ENCODE results near the gene ATP5MC2. TPM values are rescaled to one million over a fixed set of nuclear protein-coding genes. Genes with fewer than 3 reads are reported as not detected.

ATP5MC2 gene
- polyA plus RNA-seq, 1 of the 3 experiments (the other 2 are of a cell fraction), result 319 TPM

DNA sequence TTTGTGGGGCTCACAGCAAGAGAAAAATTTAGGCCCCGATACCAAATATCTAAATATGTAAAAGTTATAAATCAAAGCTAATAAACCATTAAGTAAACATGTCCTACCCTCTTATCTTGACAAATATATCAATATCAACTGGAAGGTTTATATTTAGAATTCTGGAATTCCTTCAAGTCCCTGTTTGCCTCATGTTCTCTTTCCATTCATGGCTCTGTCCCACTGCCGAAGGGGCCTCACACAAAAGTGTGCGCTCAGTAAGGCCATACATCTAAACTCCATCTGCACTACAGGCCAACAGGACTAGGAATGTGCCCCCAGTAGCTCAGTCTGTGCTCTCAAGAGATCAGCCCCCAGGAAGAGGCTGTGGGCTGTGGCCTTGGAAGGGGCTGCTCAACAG is 10.6 kb upstream of the ATP5MC2 start:
- no peak overlapping the region for H3K9ac ChIP-seq
- CTCF ChIA-PET, result interaction anchor here (0.9 to 28.9 kb wide), 7 partner anchors 8 to 365 kb away, joined by 3 to 760 read pairs (median 5); partner anchors contain the start of genes AAAS and ATP5MC2
- no peaks in the 10 kb centered on the region for H4K20me1 ChIP-seq (ENCODE audit: insufficient read depth)
- peaks cover 14% of the 10 kb centered on the region; the same call in 1 of the 2 replicates for H3K27me3 ChIP-seq (ENCODE audit: insufficient read depth)
- H3K4me1 ChIP-seq (ENCODE audit: control insufficient read depth in 1 of 2, insufficient read depth in 2 of 2, low read depth in 1 of 2, low read length in 1 of 2), result no peaks in the 10 kb centered on the region
- H3K4me3 ChIP-seq (ENCODE audit: low read depth in 2 of 2, low read length in 1 of 2), result no peak overlapping the region
- no peak overlapping the region for H3K4me2 ChIP-seq
- H2AFZ ChIP-seq (ENCODE audit: low read depth), result no peak overlapping the region
- no peaks in the 10 kb centered on the region for H3K9me2 ChIP-seq
- no peaks in the 10 kb centered on the region for H3F3A ChIP-seq (replicated peaks; ENCODE audit: insufficient read depth)
- no peaks in the 10 kb centered on the region for H3K79me2 ChIP-seq (ENCODE audit: insufficient read depth)
- WGBS (ENCODE audit: low lambda C conversion rate), result 91% methylated on average over 3 of the region's 3 CpGs
- no peaks in the 10 kb centered on the region for H3K36me3 ChIP-seq (replicated peaks in 1 of 2; ENCODE audit: control insufficient read depth in 1 of 2, insufficient read depth in 2 of 2, low read length in 1 of 2)
- TF ChIP-seq SMC3 (IDR thresholded peaks at IDR 0.05; ENCODE audit: low read depth, low read length) (no peak), GABPA (IDR thresholded peaks at IDR 0.05; ENCODE audit: low read depth) (no peak), ZBTB33 (IDR thresholded peaks at IDR 0.05; ENCODE audit: borderline replicate concordance, low read depth) (no peak), FOSL2 (IDR thresholded peaks at IDR 0.05; ENCODE audit: borderline replicate concordance, low read depth) (no peak), RFX5 (IDR thresholded peaks at IDR 0.05; ENCODE audit: low read length) (no peak), EZH2phosphoT487 (IDR thresholded peaks at IDR 0.05; ENCODE audit: borderline replicate concordance, low read depth) (no peak), NRF1 (IDR thresholded peaks at IDR 0.05; ENCODE audit: low read depth, low read length) (no peak), RXRA (IDR thresholded peaks at IDR 0.05; ENCODE audit: borderline replicate concordance, low read depth) (no peak), TCF12 (IDR thresholded peaks at IDR 0.05) (no peak), EP300 (IDR thresholded peaks at IDR 0.05; ENCODE audit: borderline replicate concordance in 1 of 2, low read depth in 1 of 2, low read length in 1 of 2) (no peak), RCOR1 (IDR thresholded peaks at IDR 0.05; ENCODE audit: low read length) (no peak), TAF1 (IDR thresholded peaks at IDR 0.05; ENCODE audit: borderline replicate concordance, low read depth, low read length) (no peak), IRF3 (IDR thresholded peaks at IDR 0.05; ENCODE audit: low read depth, low read length) (no peak), MEF2A (IDR thresholded peaks at IDR 0.05; ENCODE audit: borderline replicate concordance, low read depth) (no peak), TEAD4 (IDR thresholded peaks at IDR 0.05; ENCODE audit: borderline replicate concordance, insufficient read depth) (no peak), SIN3A (IDR thresholded peaks at IDR 0.05; ENCODE audit: borderline replicate concordance, low read depth, low read length) (no peak)
- TF ChIP-seq, protein P1, sequence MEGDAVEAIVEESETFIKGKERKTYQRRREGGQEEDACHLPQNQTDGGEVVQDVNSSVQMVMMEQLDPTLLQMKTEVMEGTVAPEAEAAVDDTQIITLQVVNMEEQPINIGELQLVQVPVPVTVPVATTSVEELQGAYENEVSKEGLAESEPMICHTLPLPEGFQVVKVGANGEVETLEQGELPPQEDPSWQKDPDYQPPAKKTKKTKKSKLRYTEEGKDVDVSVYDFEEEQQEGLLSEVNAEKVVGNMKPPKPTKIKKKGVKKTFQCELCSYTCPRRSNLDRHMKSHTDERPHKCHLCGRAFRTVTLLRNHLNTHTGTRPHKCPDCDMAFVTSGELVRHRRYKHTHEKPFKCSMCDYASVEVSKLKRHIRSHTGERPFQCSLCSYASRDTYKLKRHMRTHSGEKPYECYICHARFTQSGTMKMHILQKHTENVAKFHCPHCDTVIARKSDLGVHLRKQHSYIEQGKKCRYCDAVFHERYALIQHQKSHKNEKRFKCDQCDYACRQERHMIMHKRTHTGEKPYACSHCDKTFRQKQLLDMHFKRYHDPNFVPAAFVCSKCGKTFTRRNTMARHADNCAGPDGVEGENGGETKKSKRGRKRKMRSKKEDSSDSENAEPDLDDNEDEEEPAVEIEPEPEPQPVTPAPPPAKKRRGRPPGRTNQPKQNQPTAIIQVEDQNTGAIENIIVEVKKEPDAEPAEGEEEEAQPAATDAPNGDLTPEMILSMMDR (IDR thresholded peaks at IDR 0.05), result no peak
- TF ChIP-seq, protein P2, sequence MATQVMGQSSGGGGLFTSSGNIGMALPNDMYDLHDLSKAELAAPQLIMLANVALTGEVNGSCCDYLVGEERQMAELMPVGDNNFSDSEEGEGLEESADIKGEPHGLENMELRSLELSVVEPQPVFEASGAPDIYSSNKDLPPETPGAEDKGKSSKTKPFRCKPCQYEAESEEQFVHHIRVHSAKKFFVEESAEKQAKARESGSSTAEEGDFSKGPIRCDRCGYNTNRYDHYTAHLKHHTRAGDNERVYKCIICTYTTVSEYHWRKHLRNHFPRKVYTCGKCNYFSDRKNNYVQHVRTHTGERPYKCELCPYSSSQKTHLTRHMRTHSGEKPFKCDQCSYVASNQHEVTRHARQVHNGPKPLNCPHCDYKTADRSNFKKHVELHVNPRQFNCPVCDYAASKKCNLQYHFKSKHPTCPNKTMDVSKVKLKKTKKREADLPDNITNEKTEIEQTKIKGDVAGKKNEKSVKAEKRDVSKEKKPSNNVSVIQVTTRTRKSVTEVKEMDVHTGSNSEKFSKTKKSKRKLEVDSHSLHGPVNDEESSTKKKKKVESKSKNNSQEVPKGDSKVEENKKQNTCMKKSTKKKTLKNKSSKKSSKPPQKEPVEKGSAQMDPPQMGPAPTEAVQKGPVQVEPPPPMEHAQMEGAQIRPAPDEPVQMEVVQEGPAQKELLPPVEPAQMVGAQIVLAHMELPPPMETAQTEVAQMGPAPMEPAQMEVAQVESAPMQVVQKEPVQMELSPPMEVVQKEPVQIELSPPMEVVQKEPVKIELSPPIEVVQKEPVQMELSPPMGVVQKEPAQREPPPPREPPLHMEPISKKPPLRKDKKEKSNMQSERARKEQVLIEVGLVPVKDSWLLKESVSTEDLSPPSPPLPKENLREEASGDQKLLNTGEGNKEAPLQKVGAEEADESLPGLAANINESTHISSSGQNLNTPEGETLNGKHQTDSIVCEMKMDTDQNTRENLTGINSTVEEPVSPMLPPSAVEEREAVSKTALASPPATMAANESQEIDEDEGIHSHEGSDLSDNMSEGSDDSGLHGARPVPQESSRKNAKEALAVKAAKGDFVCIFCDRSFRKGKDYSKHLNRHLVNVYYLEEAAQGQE (IDR thresholded peaks at IDR 0.05; ENCODE audit: low read depth, low read length), result no peak
- TF ChIP-seq, protein P3, sequence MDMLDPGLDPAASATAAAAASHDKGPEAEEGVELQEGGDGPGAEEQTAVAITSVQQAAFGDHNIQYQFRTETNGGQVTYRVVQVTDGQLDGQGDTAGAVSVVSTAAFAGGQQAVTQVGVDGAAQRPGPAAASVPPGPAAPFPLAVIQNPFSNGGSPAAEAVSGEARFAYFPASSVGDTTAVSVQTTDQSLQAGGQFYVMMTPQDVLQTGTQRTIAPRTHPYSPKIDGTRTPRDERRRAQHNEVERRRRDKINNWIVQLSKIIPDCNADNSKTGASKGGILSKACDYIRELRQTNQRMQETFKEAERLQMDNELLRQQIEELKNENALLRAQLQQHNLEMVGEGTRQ (IDR thresholded peaks at IDR 0.05; ENCODE audit: borderline replicate concordance, low read depth, low read length), result no peak
- no peak overlapping the region for H3K27ac ChIP-seq (ENCODE audit: low read depth in 2 of 2, low read length in 1 of 2)
- no peaks in the 10 kb centered on the region for H3K9me3 ChIP-seq
- POLR2A ChIA-PET, result no interaction called here
- no peak for DNase-seq

All from SK-N-SH (cell line).